Cardiac fibroblast (primary cell): ENCODE results near the gene GRIK2.

Experiments used
- DNase-seq, 2 donors: peaks; one replicate each; pipeline versions ENCODE4 v3.0.0 to v3.0.0-alpha.2; 2010; ENCODE audit warnings: low read depth in 2 of 2
- H3K4me3 ChIP-seq, 2 donors: replicated peaks in 1 of 2; 1 replicate in 1 of 2; 2 replicates in 1 of 2; pipeline ENCODE4 v1.5.1; 2011; ENCODE audit warnings: low read depth in 2 of 2, low read length in 2 of 2, mild to moderate bottlenecking in 2 of 2, moderate library complexity in 1 of 2
- CTCF ChIP-seq: IDR thresholded peaks from one replicate; pipeline ENCODE4 v1.5.1; 2011; ENCODE audit warnings: low read depth, mild to moderate bottlenecking, low read length, inconsistent platforms

Gene GRIK2

GRCh38 chr6:101760843-101761621 is 367.5 kb downstream of the GRIK2 start:
- H3K4me3 ChIP-seq = no peak overlapping the region
- no peak for TF ChIP-seq CTCF
- DNase-seq = peak; percentile 90 to 94

- H3K4me3 ChIP-seq = no peak overlapping the region
- TF ChIP-seq CTCF = no peak
- DNase-seq = peak; percentile 18 to 25
Observed at GRCh38 chr6:101762851-101763250, 369.3 kb downstream of the GRIK2 start.

GRCh38 chr6:101765281-101765680 is 371.8 kb downstream of the GRIK2 start:
- DNase-seq = no peak
- TF ChIP-seq CTCF = no peak

GRCh38 chr6:101770116-101770515 is 376.6 kb downstream of the GRIK2 start:
- no peak overlapping the region for H3K4me3 ChIP-seq
- TF ChIP-seq CTCF = no peak
- no peak for DNase-seq

More at GRCh38 chr6:101765281-101765680, 371.8 kb downstream of the GRIK2 start:
- H3K4me3 ChIP-seq = no peak overlapping the region

GRCh38 chr6:101776919-101777350 is 383.4 kb downstream of the GRIK2 start:
- DNase-seq = no peak
- TF ChIP-seq CTCF = no peak
- no peak overlapping the region for H3K4me3 ChIP-seq

- DNase-seq = no peak
- no peak overlapping the region for H3K4me3 ChIP-seq
- no peak for TF ChIP-seq CTCF
Observed at GRCh38 chr6:101777646-101778045, 384.1 kb downstream of the GRIK2 start.
